CD4-positive, alpha-beta T cell treated with Interleukin-4 for 1 hour (primary cell): ENCODE data around the gene BACE1-AS.
A peak's percentile ranks its signal among the peaks of the same experiment; 100 is the strongest.
"Not testable (repeated sequence)": the region's sequence is repeated elsewhere in the genome, so short reads cannot be mapped to it uniquely, and the experiment has no call there.

Source experiments
- DNase-seq, 2 donors: peaks; one replicate each; pipeline ENCODE4 v3.0.0-alpha.2; 2020 to 2022

Gene BACE1-AS

GRCh38 chr11:117295438-117296137 is 4.4 kb downstream of the BACE1-AS start:
- DNase-seq, result no peak

- DNase-seq, result no peak
These were observed 5.7 kb downstream of the BACE1-AS start for GRCh38 chr11:117296881-117297280.

GRCh38 chr11:117298195-117298594 is 7.0 kb downstream of the BACE1-AS start:
- no peak for DNase-seq

GRCh38 chr11:117299351-117300282 is 8.5 kb downstream of the BACE1-AS start:
- DNase-seq, result no peak

GRCh38 chr11:117300283-117300663 is 9.1 kb downstream of the BACE1-AS start:
- no peak for DNase-seq

GRCh38 chr11:117300773-117301172 is 9.6 kb downstream of the BACE1-AS start:
- no peak for DNase-seq

- no peak for DNase-seq
These were observed 11.1 kb downstream of the BACE1-AS start for GRCh38 chr11:117302228-117302627.

GRCh38 chr11:117303101-117303500 is 12.0 kb downstream of the BACE1-AS start:
- no peak for DNase-seq

GRCh38 chr11:117303646-117304315 is 12.6 kb downstream of the BACE1-AS start:
- DNase-seq, result no peak

- no peak for DNase-seq
These were observed 14.0 kb downstream of the BACE1-AS start for GRCh38 chr11:117305145-117305544.

GRCh38 chr11:117309310-117309709 is 18.2 kb downstream of the BACE1-AS start:
- no peak for DNase-seq

- no peak for DNase-seq
These were observed 21.9 kb downstream of the BACE1-AS start for GRCh38 chr11:117313091-117313490.

- DNase-seq, result no peak
These were observed 23.0 kb downstream of the BACE1-AS start for GRCh38 chr11:117313828-117314768.

GRCh38 chr11:117314840-117315239 is 23.7 kb downstream of the BACE1-AS start:
- no peak for DNase-seq

GRCh38 chr11:117315285-117316196 is 24.4 kb downstream of the BACE1-AS start:
- DNase-seq, result peak in 1 of 2 donors; percentile 19

GRCh38 chr11:117316197-117316961 is 25.2 kb downstream of the BACE1-AS start, which contains the start of gene BACE1:
Gene BACE1 (minus strand): TSS chr11:117316256. CDS start chr11:117315795, 461 bp downstream.
- DNase-seq, result no peak

GRCh38 chr11:117318738-117319137 is 27.6 kb downstream of the BACE1-AS start:
- no peak for DNase-seq

GRCh38 chr11:117319214-117319840 is 28.2 kb downstream of the BACE1-AS start:
- DNase-seq, result no peak

- DNase-seq, result not testable (repeated sequence)
These were observed 36.1 kb downstream of the BACE1-AS start for GRCh38 chr11:117327255-117327566.
